Stimulated activated CD8-positive, alpha-beta memory T cell treated with anti-CD3 and anti-CD28 coated beads, Interleukin-15, amount 100 ng/mL, for 1 hour (primary cell): Measurements from ENCODE around the gene SPAAR.
A peak's percentile ranks its signal among the peaks of the same experiment; 100 is the strongest.
"Not testable (repeated sequence)": the region's sequence is repeated elsewhere in the genome, so short reads cannot be mapped to it uniquely, and the experiment has no call there.

Experiments used
- DNase-seq: peaks from one replicate; pipeline ENCODE4 v3.0.0-alpha.2; 2020; ENCODE audit warnings: low read depth

SPAAR gene

GRCh38 chr9:35923927-35924763 lies 14.9 kb downstream of the SPAAR start:
- no peak for DNase-seq

GRCh38 chr9:35928591-35929452 lies 19.5 kb downstream of the SPAAR start:
- no peak for DNase-seq

GRCh38 chr9:35929453-35929718 lies 20.1 kb downstream of the SPAAR start:
- no peak for DNase-seq

GRCh38 chr9:35930521-35930920 lies 21.2 kb downstream of the SPAAR start:
- no peak for DNase-seq

- no peak for DNase-seq
Observed at GRCh38 chr9:35930989-35931388, 21.7 kb downstream of the SPAAR start.

- no peak for DNase-seq
Observed at GRCh38 chr9:35932735-35933134, 23.4 kb downstream of the SPAAR start.

GRCh38 chr9:35933550-35934067 lies 24.3 kb downstream of the SPAAR start:
- no peak for DNase-seq

GRCh38 chr9:35934069-35934468 lies 24.8 kb downstream of the SPAAR start:
- not testable (repeated sequence) for DNase-seq

GRCh38 chr9:35935261-35935660 lies 26.0 kb downstream of the SPAAR start:
- DNase-seq: no peak

GRCh38 chr9:35935755-35936509 lies 26.6 kb downstream of the SPAAR start:
- no peak for DNase-seq

GRCh38 chr9:35937227-35937626 lies 27.9 kb downstream of the SPAAR start:
- no peak for DNase-seq

- no peak for DNase-seq
Observed at GRCh38 chr9:35938474-35939356, 29.4 kb downstream of the SPAAR start.

- DNase-seq: no peak
Observed at GRCh38 chr9:35939679-35940250, 30.5 kb downstream of the SPAAR start.

GRCh38 chr9:35940458-35941407 lies 31.4 kb downstream of the SPAAR start:
- DNase-seq: no peak

GRCh38 chr9:35942286-35942685 lies 33.0 kb downstream of the SPAAR start:
- DNase-seq: no peak

- DNase-seq: no peak
Observed at GRCh38 chr9:35944173-35944572, 34.9 kb downstream of the SPAAR start.

GRCh38 chr9:35944841-35945240 lies 35.6 kb downstream of the SPAAR start:
- DNase-seq: no peak

- peak; percentile 46 for DNase-seq
Observed at GRCh38 chr9:35945341-35946018, 36.2 kb downstream of the SPAAR start.

GRCh38 chr9:35948451-35948850 lies 39.2 kb downstream of the SPAAR start:
- no peak for DNase-seq
